H9 (cell line): Measurements from ENCODE around the gene PEX16. TPM values are rescaled to one million over a fixed set of nuclear protein-coding genes. Genes with fewer than 3 reads are reported as not detected.

Experiments used
- DNase-seq: peaks from one replicate; pipeline ENCODE4 v3.0.0-alpha.2; 2017
- H2AFZ ChIP-seq: one replicate; pipeline ENCODE4 v1.6.1; 2013; ENCODE audit warnings: mild to moderate bottlenecking, low read length, control low read depth, moderate library complexity
- H2AK5ac ChIP-seq: 2 replicates; pipeline ENCODE4 v1.6.1; 2013; ENCODE audit warnings: low read length, control low read depth, mixed read lengths; ENCODE audit not compliant: insufficient read length
- H2BK120ac ChIP-seq: one replicate; pipeline ENCODE4 v1.6.1; 2013; ENCODE audit warnings: low read depth, mild to moderate bottlenecking, low read length, control low read depth, inconsistent platforms; ENCODE audit not compliant: poor library complexity, severe bottlenecking
- H2BK12ac ChIP-seq: 2 replicates; pipeline ENCODE4 v1.6.1; 2013; ENCODE audit warnings: low read length, control low read depth, mixed read lengths, low read depth; ENCODE audit not compliant: insufficient read length
- H2BK15ac ChIP-seq: 2 replicates; pipeline ENCODE4 v1.6.1; 2013; ENCODE audit warnings: low read depth, low read length, control low read depth
- H2BK20ac ChIP-seq: one replicate; pipeline ENCODE4 v1.6.1; 2013; ENCODE audit warnings: low read depth, mild to moderate bottlenecking, low read length, control low read depth, inconsistent platforms; ENCODE audit not compliant: poor library complexity, severe bottlenecking
- H2BK5ac ChIP-seq: 2 replicates; pipeline ENCODE4 v1.6.1; 2013; ENCODE audit warnings: low read length, control low read depth, mixed read lengths; ENCODE audit not compliant: insufficient read length
- H3K14ac ChIP-seq: 2 replicates; pipeline ENCODE4 v1.6.1; 2013; ENCODE audit warnings: low read length, control low read depth; ENCODE audit not compliant: insufficient read depth
- H3K18ac ChIP-seq: 2 replicates; pipeline ENCODE4 v1.6.1; 2013; ENCODE audit warnings: low read depth, mild to moderate bottlenecking, mixed read lengths, low read length, control low read depth; ENCODE audit not compliant: insufficient read length
- H3K23ac ChIP-seq: 2 replicates; pipeline ENCODE4 v1.6.1; 2013; ENCODE audit warnings: low read length, control low read depth, mixed read lengths, low read depth; ENCODE audit not compliant: insufficient read length
- H3K23me2 ChIP-seq: 2 replicates; pipeline ENCODE4 v1.6.1; 2013; ENCODE audit warnings: low read depth, mild to moderate bottlenecking, mixed read lengths, low read length, control low read depth; ENCODE audit not compliant: insufficient read length, poor library complexity, severe bottlenecking
- H3K27ac ChIP-seq: 2 replicates; pipeline ENCODE4 v1.5.1; 2013; ENCODE audit warnings: low read length, control low read depth, mixed read lengths, low read depth; ENCODE audit not compliant: insufficient read length
- H3K27me3 ChIP-seq: 2 replicates; pipeline ENCODE4 v1.6.1; 2013; ENCODE audit warnings: low read length, control low read depth, inconsistent platforms; ENCODE audit not compliant: insufficient read depth
- H3K4ac ChIP-seq: 2 replicates; pipeline ENCODE4 v1.6.1; 2013; ENCODE audit warnings: low read depth, mild to moderate bottlenecking, control low read depth, inconsistent platforms, low read length, moderate library complexity
- H3K4me1 ChIP-seq: 2 replicates; pipeline ENCODE4 v1.6.1; 2013; ENCODE audit warnings: low read length, control low read depth, inconsistent platforms; ENCODE audit not compliant: insufficient read depth
- H3K4me2 ChIP-seq: 2 replicates; pipeline ENCODE4 v1.6.1; 2013; ENCODE audit warnings: low read length, control low read depth, mixed read lengths; ENCODE audit not compliant: insufficient read length, insufficient read depth
- H3K56ac ChIP-seq: 2 replicates; pipeline ENCODE4 v1.6.1; 2013; ENCODE audit warnings: low read depth, mild to moderate bottlenecking, mixed read lengths, low read length, control low read depth; ENCODE audit not compliant: insufficient read length
- H3K79me1 ChIP-seq: 2 replicates; pipeline ENCODE4 v1.6.1; 2013; ENCODE audit warnings: low read depth, mild to moderate bottlenecking, moderate library complexity, low read length, control low read depth, inconsistent platforms; ENCODE audit not compliant: insufficient read depth, poor library complexity, severe bottlenecking
- H3K79me2 ChIP-seq: 2 replicates; pipeline ENCODE4 v1.6.1; 2013; ENCODE audit warnings: low read length, control low read depth, inconsistent platforms; ENCODE audit not compliant: insufficient read depth
- H3K9ac ChIP-seq: 2 replicates; pipeline ENCODE4 v1.6.1; 2013; ENCODE audit warnings: low read length, control low read depth, mixed read lengths; ENCODE audit not compliant: insufficient read length; ENCODE audit errors: extremely low read depth
- H3K9me3 ChIP-seq: one replicate; pipeline ENCODE4 v1.6.1; 2013; ENCODE audit warnings: low read depth, low read length, inconsistent platforms; ENCODE audit not compliant: control insufficient read depth
- H3T11ph ChIP-seq: one replicate; pipeline ENCODE4 v1.6.1; 2013; ENCODE audit warnings: mild to moderate bottlenecking, low read length, control low read depth, inconsistent platforms
- H4K20me1 ChIP-seq: one replicate; pipeline ENCODE4 v1.6.1; 2013; ENCODE audit not compliant: control insufficient read depth, insufficient read length, insufficient read depth
- H4K5ac ChIP-seq: 2 replicates; pipeline ENCODE4 v1.6.1; 2013; ENCODE audit warnings: low read depth, mild to moderate bottlenecking, mixed read lengths, low read length, control low read depth; ENCODE audit not compliant: insufficient read length
- H4K8ac ChIP-seq: replicated peaks from 2 replicates; pipeline ENCODE4 v1.6.1; 2013; ENCODE audit warnings: low read length, control low read depth, mixed read lengths, low read depth; ENCODE audit not compliant: insufficient read length
- H4K91ac ChIP-seq: 2 replicates; pipeline ENCODE4 v1.6.1; 2013; ENCODE audit warnings: low read depth, mild to moderate bottlenecking, moderate library complexity, mixed read lengths, low read length, control low read depth; ENCODE audit not compliant: insufficient read length
- H3K27ac Mint-ChIP-seq, 3 experiments: 2 replicates in 2 of 3; 3 replicates in 1 of 3; pipeline ENCODE4 v1.8.0; 2020 to 2021; ENCODE audit warnings: mixed read lengths in 3 of 3, mild to moderate bottlenecking in 1 of 3, moderate library complexity in 1 of 3
- H3K27me3 Mint-ChIP-seq: 2 replicates; pipeline ENCODE4 v1.8.0; 2021; ENCODE audit warnings: low read depth, mild to moderate bottlenecking, moderate library complexity, mixed read lengths
- H3K36me3 Mint-ChIP-seq, 3 experiments: 2 replicates in 2 of 3; 3 replicates in 1 of 3; pipeline ENCODE4 v1.8.0; 2020 to 2021; ENCODE audit warnings: low read depth in 3 of 3, mixed read lengths in 3 of 3; ENCODE audit not compliant: insufficient read depth in 1 of 3
- H3K4me1 Mint-ChIP-seq, 2 experiments: 2 replicates each; pipeline ENCODE4 v1.8.0; 2020; ENCODE audit warnings: mixed read lengths in 2 of 2
- H3K4me3 Mint-ChIP-seq, 2 experiments: 2 replicates in 1 of 2; 3 replicates in 1 of 2; pipeline ENCODE4 v1.8.0; 2020 to 2021; ENCODE audit warnings: mild to moderate bottlenecking in 2 of 2, mixed read lengths in 2 of 2, moderate library complexity in 1 of 2
- H3K9me3 Mint-ChIP-seq, 2 experiments: 2 replicates in 1 of 2; 3 replicates in 1 of 2; pipeline ENCODE4 v1.8.0; 2020; ENCODE audit warnings: mild to moderate bottlenecking in 2 of 2, mixed read lengths in 2 of 2, moderate library complexity in 1 of 2
- CTCF ChIP-seq: fragments of 200-600 bp; sonication (generic); conservative IDR thresholded peaks from 3 replicates; pipeline ENCODE4 v1.8.0; 2021; ENCODE audit warnings: antibody characterized with exemption, mild to moderate bottlenecking
- WGBS: extraction: QIAGEN DNeasy Blood & Tissue Kit; methylation state at CpG from one replicate; pipeline ENCODE4 v1.1.7; 2013; ENCODE audit warnings: missing lambda C conversion rate, low lambda C conversion rate, mixed read lengths; ENCODE audit not compliant: insufficient read length; ENCODE audit errors: extremely low coverage; 5-methylcytosine and 5-hydroxymethylcytosine counted together
- total RNA-seq: library from RNA; stranded (reverse); gene quantifications from 2 replicates; pipeline ENCODE4 v1.2.1, GENCODE V29; 2021

The PEX16 gene
- total RNA-seq, 1 experiment from 2014 or later = 30.8 TPM

- Mint-ChIP-seq H3K4me3 (no peak overlapping the region), H3K27me3 (peaks cover 3% of the 10 kb centered on the region; the same call in 1 of the 2 replicates), H3K27ac (no peak overlapping the region), H3K36me3 (peaks cover 0 to 7% (median 0%) of the 10 kb centered on the region in 3 experiments; a peak in 3 of 7 replicates), H3K9me3 (no peaks in the 10 kb centered on the region; a peak in 1 of 5 replicates), H3K4me1 (peaks cover 26 to 32% of the 10 kb centered on the region in 2 experiments)
- no peak overlapping the region for H2AK5ac ChIP-seq
- H4K8ac ChIP-seq = no peak overlapping the region
- no peak for TF ChIP-seq CTCF
- no peak overlapping the region for H3K14ac ChIP-seq
- no peak overlapping the region for H3K27ac ChIP-seq
- no peak overlapping the region for H4K91ac ChIP-seq
- no peak overlapping the region for H2BK5ac ChIP-seq
- H3K79me1 ChIP-seq = no peaks in the 10 kb centered on the region
- H3K56ac ChIP-seq = no peak overlapping the region
- no peaks in the 10 kb centered on the region for H3K9me3 ChIP-seq
- H3K27me3 ChIP-seq = no peaks in the 10 kb centered on the region
- H4K20me1 ChIP-seq = no peaks in the 10 kb centered on the region
- H2BK120ac ChIP-seq = no peak overlapping the region
- H2BK15ac ChIP-seq = no peak overlapping the region
- no peaks in the 10 kb centered on the region for H3K23me2 ChIP-seq
- WGBS = no CpG with 5 or more reads among the region's 9 CpGs
- no peak overlapping the region for H3K4me2 ChIP-seq
- H3K4ac ChIP-seq = no peak overlapping the region
- no peak overlapping the region for H3T11ph ChIP-seq
- no peak overlapping the region for H2BK12ac ChIP-seq
- H3K79me2 ChIP-seq = no peaks in the 10 kb centered on the region
- H3K23ac ChIP-seq = no peak overlapping the region
- no peak overlapping the region for H2AFZ ChIP-seq
- DNase-seq = no peak
- H3K9ac ChIP-seq = no peak overlapping the region
- H2BK20ac ChIP-seq = no peak overlapping the region
- no peak overlapping the region for H3K18ac ChIP-seq
- peaks cover 2% of the 10 kb centered on the region; the same call in 1 of the 2 replicates for H3K4me1 ChIP-seq
- H4K5ac ChIP-seq = no peak overlapping the region
These were observed 27.7 kb downstream of the PEX16 start for GRCh38 chr11:45889966-45890365.
